ENCODE data around the gene PTGES2. TPM values are rescaled to one million over a fixed set of nuclear protein-coding genes. Genes with fewer than 3 reads are reported as not detected.

PTGES2 gene
- total and polyA plus RNA-seq, 4 donors = 22.8 to 41.1 (median 31.5) TPM

- no peak overlapping the region for H3K9ac ChIP-seq (ENCODE audit: low read depth in 1 of 2, low read length in 2 of 2)
- H3K27me3 ChIP-seq (ENCODE audit: control insufficient read depth in 4 of 4, insufficient read depth in 4 of 4, low read length in 3 of 4) = no peaks in the 10 kb centered on the region
- peaks cover 3 to 16% (median 7%) of the 10 kb centered on the region in 4 donors for H3K4me1 ChIP-seq (ENCODE audit: control insufficient read depth in 4 of 4, insufficient read depth in 4 of 4, low read length in 3 of 4)
- peak overlapping the region; percentile 43 to 72 (median 58) for H3K4me3 ChIP-seq (ENCODE audit: low read depth in 1 of 3, low read length in 3 of 3)
- no peak for DNase-seq (ENCODE audit: low spot score)
- peak overlapping the region; percentile 35 to 70 for H3K27ac ChIP-seq (ENCODE audit: low read depth in 1 of 2, low read length in 2 of 2)
- 48% methylated on average over 11 of the region's 11 CpGs for WGBS
- peaks cover 0 to 12% (median 2%) of the 10 kb centered on the region in 4 donors for H3K36me3 ChIP-seq (ENCODE audit: control insufficient read depth in 4 of 4, insufficient read depth in 3 of 4, low read depth in 1 of 4, low read length in 3 of 4)
- no peak for TF ChIP-seq FOXA1 (IDR thresholded peaks at IDR 0.05)
- no peak for TF ChIP-seq EGR1 (IDR thresholded peaks at IDR 0.05; ENCODE audit: low read depth in 2 of 2)
- TF ChIP-seq SP1 (IDR thresholded peaks at IDR 0.05) = no peak
- no peak for TF ChIP-seq REST (IDR thresholded peaks at IDR 0.05)
- no peak for TF ChIP-seq CTCF (IDR thresholded peaks at IDR 0.05; ENCODE audit: low read depth, low read length, missing input control)
- no peak for TF ChIP-seq RXRA (IDR thresholded peaks at IDR 0.05)
- no peak for TF ChIP-seq NR2F2 (IDR thresholded peaks at IDR 0.05)
- TF ChIP-seq FOXA2 (IDR thresholded peaks at IDR 0.05) = no peak
- H3K9me3 ChIP-seq (ENCODE audit: control insufficient read depth in 4 of 4, low read length in 3 of 4) = no peaks in the 10 kb centered on the region
Measured at GRCh38 chr9:128159522-128159783, 31.9 kb upstream of the PTGES2 start.

- TF ChIP-seq EGR1 (IDR thresholded peaks at IDR 0.05; ENCODE audit: low read depth in 2 of 2) = no peak
- TF ChIP-seq RAD21 (IDR thresholded peaks at IDR 0.05) = no peak
- TF ChIP-seq MAX (IDR thresholded peaks at IDR 0.05) = no peak
- TF ChIP-seq GABPA (IDR thresholded peaks at IDR 0.05 in 1 of 2, conservative IDR thresholded peaks at IDR 0.05 in 1 of 2) = no peak
- TF ChIP-seq REST (IDR thresholded peaks at IDR 0.05) = no peak
- TF ChIP-seq ATF3 (IDR thresholded peaks at IDR 0.05) = no peak
- TF ChIP-seq FOXA2 (IDR thresholded peaks at IDR 0.05) = no peak
- TF ChIP-seq HNF4A (conservative IDR thresholded peaks at IDR 0.05) = no peak
- TF ChIP-seq SP1 (IDR thresholded peaks at IDR 0.05) = no peak
- TF ChIP-seq NR2F2 (IDR thresholded peaks at IDR 0.05) = no peak
- TF ChIP-seq CTCF (IDR thresholded peaks at IDR 0.05; ENCODE audit: low read depth, low read length, missing input control) = no peak
- no peak for TF ChIP-seq HNF4G (IDR thresholded peaks at IDR 0.05)
- no peak for TF ChIP-seq RXRA (IDR thresholded peaks at IDR 0.05)
- Histone ChIP-seq H3K9me3 (ENCODE audit: control insufficient read depth in 4 of 4, low read length in 3 of 4) (no peaks in the 10 kb centered on the region), H3K9ac (ENCODE audit: low read depth in 1 of 2, low read length in 2 of 2) (no peak overlapping the region), H3K27me3 (ENCODE audit: control insufficient read depth in 4 of 4, insufficient read depth in 4 of 4, low read length in 3 of 4) (no peaks in the 10 kb centered on the region), H3K4me3 (ENCODE audit: low read depth in 1 of 3, low read length in 3 of 3) (no peak overlapping the region), H3K27ac (ENCODE audit: low read depth in 1 of 2, low read length in 2 of 2) (no peak overlapping the region), H3K4me1 (ENCODE audit: control insufficient read depth in 4 of 4, insufficient read depth in 4 of 4, low read length in 3 of 4) (peaks cover 3 to 14% (median 6%) of the 10 kb centered on the region in 4 donors), H3K36me3 (ENCODE audit: control insufficient read depth in 4 of 4, insufficient read depth in 3 of 4, low read depth in 1 of 4, low read length in 3 of 4) (no peaks in the 10 kb centered on the region)
- 90% methylated on average over 7 of the region's 7 CpGs for WGBS
- no peak for DNase-seq (ENCODE audit: low spot score)
Measured at GRCh38 chr9:128155736-128156500, 28.4 kb upstream of the PTGES2 start.
